ENCODE data around the gene RSRC1. TPM values are rescaled to one million over a fixed set of nuclear protein-coding genes. Genes with fewer than 3 reads are reported as not detected.
"Not testable (repeated sequence)": the region's sequence is repeated elsewhere in the genome, so short reads cannot be mapped to it uniquely, and the experiment has no call there.

Gene RSRC1, protein sequence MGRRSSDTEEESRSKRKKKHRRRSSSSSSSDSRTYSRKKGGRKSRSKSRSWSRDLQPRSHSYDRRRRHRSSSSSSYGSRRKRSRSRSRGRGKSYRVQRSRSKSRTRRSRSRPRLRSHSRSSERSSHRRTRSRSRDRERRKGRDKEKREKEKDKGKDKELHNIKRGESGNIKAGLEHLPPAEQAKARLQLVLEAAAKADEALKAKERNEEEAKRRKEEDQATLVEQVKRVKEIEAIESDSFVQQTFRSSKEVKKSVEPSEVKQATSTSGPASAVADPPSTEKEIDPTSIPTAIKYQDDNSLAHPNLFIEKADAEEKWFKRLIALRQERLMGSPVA
- polyA plus RNA-seq (ENCODE audit: low read depth in 6 of 6) = 10 to 100 TPM; 36.5 to 50.2 (median 42.7) TPM

GRCh38 chr3:158109804-158110657 is at the start of gene RSRC1:
Gene RSRC1, plus strand, starts transcription at chr3:158110089. Its CDS starts 12,016 bp downstream, at chr3:158122105.
- Mint-ChIP-seq H3K4me3 (peak within 1 kb of the TSS; percentile 91 to 99 (median 95)), H3K27ac (peak within 1 kb of the TSS; percentile 81 to 99 (median 88)), H3K4me1 (peaks cover 47 to 60% (median 49%) of the 10 kb centered on the region in 3 donors), H3K36me3 (peaks cover 12 to 17% of the 10 kb centered on the region in 2 donors), H3K9me3 (peaks cover 3 to 28% (median 16%) of the 10 kb centered on the region in 7 donors), H3K27me3 (peaks cover 23 to 37% (median 27%) of the 10 kb centered on the region in 3 donors)
- peak; percentile 82 to 84 for ATAC-seq (ENCODE audit: low read depth in 2 of 2)
- DNase-seq = peak; percentile 73

DNA sequence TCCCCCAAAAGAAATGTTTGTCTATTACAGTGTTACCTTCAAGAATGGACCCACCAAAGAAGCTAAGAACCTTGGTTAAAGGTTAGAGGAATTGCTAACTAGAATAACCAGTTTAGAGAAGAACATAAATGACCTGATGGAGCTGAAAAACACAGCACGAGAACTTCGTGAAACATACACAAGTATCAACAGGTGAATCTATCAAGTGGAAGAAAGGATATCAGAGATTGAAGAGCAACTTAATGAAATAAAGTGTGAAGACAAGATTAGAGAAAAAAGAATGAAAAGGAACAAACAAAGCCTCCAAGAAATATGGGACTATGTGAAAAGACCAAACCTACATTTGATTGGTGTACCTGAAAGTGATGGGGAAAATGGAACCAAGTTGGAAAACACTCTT is 44.3 kb upstream of the RSRC1 start:
- not testable (repeated sequence) for ATAC-seq (ENCODE audit: low read depth in 2 of 2); H3K9me3 Mint-ChIP-seq; H3K4me3 Mint-ChIP-seq; H3K36me3 Mint-ChIP-seq; DNase-seq; H3K27ac Mint-ChIP-seq; H3K4me1 Mint-ChIP-seq
- H3K27me3 Mint-ChIP-seq = peaks cover 17 to 35% (median 30%) of the 10 kb centered on the region in 3 donors

DNA sequence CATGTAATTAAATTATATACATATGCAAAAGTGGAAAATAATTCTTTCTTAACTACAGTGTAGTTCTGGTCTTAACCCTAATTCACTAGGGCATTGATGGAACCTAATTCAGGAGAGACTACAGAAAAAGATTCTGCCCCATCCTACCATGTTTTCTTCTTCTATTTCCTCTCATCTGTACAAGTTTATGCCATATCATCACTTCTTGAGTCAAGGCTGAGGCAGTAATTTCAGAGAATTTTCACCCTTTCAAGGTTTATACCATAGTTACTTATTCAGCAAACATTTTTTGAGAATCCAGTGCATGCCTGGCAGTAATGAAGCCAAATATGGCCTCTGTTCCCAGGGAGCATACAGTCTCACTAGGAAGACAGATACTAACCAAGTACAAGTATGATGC is 37.1 kb upstream of the RSRC1 start:
- Mint-ChIP-seq H3K4me3 (no peak overlapping the region), H3K27me3 (peaks cover 21 to 35% (median 22%) of the 10 kb centered on the region in 3 donors), H3K36me3 (no peaks in the 10 kb centered on the region), H3K4me1 (no peaks in the 10 kb centered on the region), H3K9me3 (peaks cover 0 to 2% (median 0%) of the 10 kb centered on the region in 7 donors), H3K27ac (no peak overlapping the region)
- DNase-seq (no peak), ATAC-seq (ENCODE audit: low read depth in 2 of 2) (no peak)

DNA sequence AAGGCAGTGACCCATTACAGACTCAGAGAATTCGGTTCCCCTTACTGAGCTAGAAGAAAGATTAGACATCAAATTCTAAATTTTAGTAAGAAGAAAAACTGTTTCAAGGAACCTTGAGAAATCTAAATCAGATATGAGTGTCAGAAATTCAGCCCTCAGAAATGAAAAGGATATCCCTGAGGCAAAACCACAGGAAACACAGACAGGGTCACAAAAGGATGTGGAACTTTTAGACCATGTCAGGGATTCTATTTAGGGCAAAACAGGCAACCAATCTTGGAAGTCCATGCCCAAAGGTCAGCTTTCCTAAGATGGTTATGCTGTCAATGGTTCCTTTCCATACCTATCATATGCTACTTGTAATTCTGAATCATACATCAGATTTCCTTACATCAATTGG is 35.3 kb upstream of the RSRC1 start:
- H3K9me3 Mint-ChIP-seq = peaks cover 0 to 2% (median 0%) of the 10 kb centered on the region in 7 donors
- no peaks in the 10 kb centered on the region for H3K4me1 Mint-ChIP-seq
- DNase-seq (no peak), ATAC-seq (ENCODE audit: low read depth in 2 of 2) (no peak)
- no peaks in the 10 kb centered on the region for H3K36me3 Mint-ChIP-seq
- H3K4me3 Mint-ChIP-seq = no peak overlapping the region
- H3K27me3 Mint-ChIP-seq = peaks cover 16 to 32% (median 21%) of the 10 kb centered on the region in 3 donors
- H3K27ac Mint-ChIP-seq = no peak overlapping the region

DNA sequence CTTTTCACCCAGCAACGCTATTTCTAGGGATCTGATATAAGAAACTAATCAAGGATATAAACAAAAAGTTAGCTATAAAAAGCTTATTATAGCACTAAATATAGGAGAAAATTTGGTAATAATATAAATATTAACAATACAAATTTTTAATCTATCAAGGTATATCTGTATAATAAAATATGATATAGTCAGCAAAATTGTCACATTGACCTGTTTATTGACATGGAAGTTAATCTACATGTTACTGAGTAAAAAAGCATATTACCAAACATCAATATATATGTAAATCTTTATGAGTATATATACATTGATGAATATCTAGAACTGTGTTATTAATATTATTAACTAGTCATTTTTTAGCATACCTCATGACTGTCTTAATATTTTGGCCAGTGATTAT is 30.3 kb upstream of the RSRC1 start:
- Mint-ChIP-seq H3K4me1 (no peaks in the 10 kb centered on the region), H3K27ac (no peak overlapping the region), H3K36me3 (no peaks in the 10 kb centered on the region), H3K27me3 (peaks cover 16 to 35% (median 17%) of the 10 kb centered on the region in 3 donors), H3K9me3 (no peaks in the 10 kb centered on the region), H3K4me3 (no peak overlapping the region)
- ATAC-seq (ENCODE audit: low read depth in 2 of 2) = no peak
- no peak for DNase-seq

GRCh38 chr3:158084651-158085050 is 25.2 kb upstream of the RSRC1 start:
- H3K9me3 Mint-ChIP-seq = no peaks in the 10 kb centered on the region
- ATAC-seq (ENCODE audit: low read depth in 2 of 2) (no peak), DNase-seq (no peak)
- H3K36me3 Mint-ChIP-seq = no peaks in the 10 kb centered on the region
- H3K4me1 Mint-ChIP-seq = no peaks in the 10 kb centered on the region
- H3K27ac Mint-ChIP-seq = no peak overlapping the region
- H3K4me3 Mint-ChIP-seq = no peak overlapping the region
- peaks cover 41 to 49% (median 46%) of the 10 kb centered on the region in 3 donors for H3K27me3 Mint-ChIP-seq

DNA sequence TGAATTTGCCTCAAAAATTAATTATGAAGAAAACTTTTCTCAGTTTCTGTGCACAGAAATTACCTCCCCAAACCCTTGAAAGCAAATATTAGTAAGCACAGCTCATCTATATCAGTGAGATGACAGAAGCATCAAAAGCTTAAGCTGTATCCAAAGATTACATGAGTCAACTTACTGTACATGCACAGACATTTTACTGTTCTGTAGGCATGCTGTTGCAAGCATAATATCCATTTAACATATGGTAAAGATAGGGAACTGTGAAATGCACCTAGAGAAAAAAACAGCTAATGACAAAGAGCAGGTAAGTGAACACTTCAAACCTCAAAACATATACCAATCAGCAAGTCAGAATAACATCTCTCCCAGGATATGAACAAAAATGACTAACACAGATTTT is 24.5 kb upstream of the RSRC1 start:
- no peak overlapping the region for H3K27ac Mint-ChIP-seq
- H3K4me3 Mint-ChIP-seq = no peak overlapping the region
- H3K4me1 Mint-ChIP-seq = no peaks in the 10 kb centered on the region
- ATAC-seq (ENCODE audit: low read depth in 2 of 2) = no peak
- DNase-seq = no peak
- H3K9me3 Mint-ChIP-seq = no peaks in the 10 kb centered on the region
- peaks cover 47 to 54% (median 51%) of the 10 kb centered on the region in 3 donors for H3K27me3 Mint-ChIP-seq
- no peaks in the 10 kb centered on the region for H3K36me3 Mint-ChIP-seq

GRCh38 chr3:158085931-158086330 is 24.0 kb upstream of the RSRC1 start:
- Mint-ChIP-seq H3K9me3 (no peaks in the 10 kb centered on the region), H3K4me3 (no peak overlapping the region), H3K27ac (no peak overlapping the region), H3K36me3 (no peaks in the 10 kb centered on the region), H3K4me1 (no peaks in the 10 kb centered on the region), H3K27me3 (peaks cover 51 to 54% (median 52%) of the 10 kb centered on the region in 3 donors)
- DNase-seq = no peak
- ATAC-seq (ENCODE audit: low read depth in 2 of 2) = no peak

DNA sequence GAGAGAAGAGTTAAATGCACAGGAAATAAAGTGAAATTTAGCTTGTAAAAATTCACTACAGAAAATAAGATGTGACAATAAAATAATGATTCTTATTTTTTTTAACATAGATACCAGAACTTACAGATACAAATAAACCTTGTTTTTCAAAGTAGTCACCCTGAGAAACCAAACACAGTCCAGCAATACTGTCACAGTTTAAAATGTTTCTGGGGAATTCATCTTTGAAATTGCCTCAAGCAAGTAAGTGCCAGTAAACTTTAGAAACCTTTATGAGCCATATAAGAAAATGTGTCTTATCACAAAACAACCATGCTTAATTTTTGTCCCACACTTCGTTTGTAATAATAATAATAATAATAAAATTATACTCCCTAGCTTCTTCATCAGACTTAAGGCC is 23.5 kb upstream of the RSRC1 start:
- H3K27ac Mint-ChIP-seq = no peak overlapping the region
- ATAC-seq (ENCODE audit: low read depth in 2 of 2) = no peak
- H3K4me1 Mint-ChIP-seq = no peaks in the 10 kb centered on the region
- no peak overlapping the region for H3K4me3 Mint-ChIP-seq
- H3K27me3 Mint-ChIP-seq = peaks cover 49 to 57% (median 54%) of the 10 kb centered on the region in 3 donors
- DNase-seq = no peak
- no peaks in the 10 kb centered on the region for H3K9me3 Mint-ChIP-seq
- no peaks in the 10 kb centered on the region for H3K36me3 Mint-ChIP-seq

GRCh38 chr3:158086776-158087175 is 23.1 kb upstream of the RSRC1 start:
- DNase-seq (no peak), ATAC-seq (ENCODE audit: low read depth in 2 of 2) (no peak)
- Mint-ChIP-seq H3K4me3 (no peak overlapping the region), H3K4me1 (no peaks in the 10 kb centered on the region), H3K27ac (no peak overlapping the region), H3K9me3 (no peaks in the 10 kb centered on the region), H3K36me3 (no peaks in the 10 kb centered on the region), H3K27me3 (peaks cover 53 to 61% (median 59%) of the 10 kb centered on the region in 3 donors)

DNA sequence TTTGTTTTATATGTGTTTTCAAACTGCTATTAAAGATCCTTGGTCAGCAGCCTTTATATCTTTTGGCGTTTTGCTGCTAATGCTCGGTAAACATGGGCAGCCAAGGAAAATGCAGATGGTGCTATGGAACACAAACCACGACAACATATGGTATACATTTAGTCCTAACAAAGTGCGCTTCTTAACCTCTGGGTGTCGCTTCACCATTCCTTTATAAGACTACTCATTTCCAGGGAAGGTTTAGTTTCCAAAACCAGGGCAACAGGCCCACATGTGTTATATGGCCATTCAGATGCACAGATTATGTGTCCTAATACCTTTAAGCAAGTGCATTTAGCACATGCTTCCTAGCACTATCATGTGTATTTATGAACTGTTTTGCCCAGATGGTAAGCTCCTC is 18.4 kb upstream of the RSRC1 start:
- H3K4me3 Mint-ChIP-seq = no peak overlapping the region
- H3K9me3 Mint-ChIP-seq = peaks cover 0 to 13% (median 4%) of the 10 kb centered on the region in 7 donors
- DNase-seq (no peak), ATAC-seq (ENCODE audit: low read depth in 2 of 2) (no peak)
- H3K4me1 Mint-ChIP-seq = peaks cover 3 to 13% (median 9%) of the 10 kb centered on the region in 3 donors
- H3K36me3 Mint-ChIP-seq = no peaks in the 10 kb centered on the region
- peaks cover 77 to 92% (median 87%) of the 10 kb centered on the region in 3 donors for H3K27me3 Mint-ChIP-seq
- H3K27ac Mint-ChIP-seq = no peak overlapping the region

- Mint-ChIP-seq H3K4me1 (peaks cover 15 to 30% (median 23%) of the 10 kb centered on the region in 3 donors), H3K4me3 (peak overlapping the region in 2 of 8 donors; percentile 32 to 70), H3K27ac (peak overlapping the region in 1 of 6 donors; percentile 54), H3K36me3 (no peaks in the 10 kb centered on the region), H3K27me3 (peaks cover 77 to 83% (median 78%) of the 10 kb centered on the region in 3 donors), H3K9me3 (peaks cover 0 to 14% (median 4%) of the 10 kb centered on the region in 7 donors)
- ATAC-seq (ENCODE audit: low read depth in 2 of 2) (no peak), DNase-seq (no peak)
These were observed 16.4 kb upstream of the RSRC1 start for GRCh38 chr3:158093526-158093925.

GRCh38 chr3:158094235-158095110 is 15.4 kb upstream of the RSRC1 start:
- Mint-ChIP-seq H3K27ac (peak overlapping the region in 4 of 6 donors; percentile 37 to 89 (median 73)), H3K27me3 (peaks cover 68 to 76% (median 76%) of the 10 kb centered on the region in 3 donors), H3K36me3 (no peaks in the 10 kb centered on the region), H3K4me3 (peak overlapping the region in 5 of 8 donors; percentile 6 to 70 (median 51)), H3K9me3 (peaks cover 0 to 14% (median 4%) of the 10 kb centered on the region in 7 donors), H3K4me1 (peaks cover 15 to 30% (median 24%) of the 10 kb centered on the region in 3 donors)
- DNase-seq (no peak), ATAC-seq (ENCODE audit: low read depth in 2 of 2) (no peak)

All from naive B cell (primary cell).